A673 (cell line): ENCODE results near the gene STK33. TPM values are rescaled to one million over a fixed set of nuclear protein-coding genes. Genes with fewer than 3 reads are reported as not detected.
A peak's percentile ranks its signal among the peaks of the same experiment; 100 is the strongest.

Source experiments
- BruUV-seq: library from RNA; stranded (reverse); fragments of 400-500 nt; replicated peaks from 2 replicates; lab custom pipeline; 2021; lab: Mats Ljungman, UMichigan
- CTCF ChIA-PET: fragments of 300-600 bp; sonication (Branson Sonifier 250); formaldehyde crosslinking; loops from one replicate; lab custom pipeline; 2022; ENCODE audit warnings: antibody characterized with exemption; lab: Charles Lee
- POLR2A ChIA-PET: fragments of 300-600 bp; sonication (Branson Sonifier 250); formaldehyde crosslinking; loops from one replicate; lab custom pipeline; 2022; ENCODE audit warnings: antibody characterized with exemption; ENCODE audit not compliant: low non-redundant PET; lab: Charles Lee
- DNase-seq: peaks from one replicate; pipeline ENCODE4 v3.0.0-alpha.2; 2015; ENCODE audit warnings: low spot score
- H3K27ac ChIP-seq: fragments of 200-600 bp; sonication (generic); 2 replicates; pipeline ENCODE4 v1.5.1; 2016; ENCODE audit warnings: mixed run types, low read depth, mild to moderate bottlenecking, mixed read lengths, antibody characterized with exemption, low read length; ENCODE audit not compliant: poor library complexity, severe bottlenecking
- H3K27me3 ChIP-seq: fragments of 200-600 bp; sonication (generic); replicated peaks from 2 replicates; pipeline ENCODE4 v1.6.1; 2017; ENCODE audit warnings: mixed run types, low read depth, mild to moderate bottlenecking, mixed read lengths, antibody characterized with exemption, low read length; ENCODE audit not compliant: insufficient read depth, poor library complexity
- H3K36me3 ChIP-seq: fragments of 200-600 bp; sonication (generic); 2 replicates; pipeline ENCODE4 v1.6.1; 2016; ENCODE audit warnings: mixed run types, mild to moderate bottlenecking, mixed read lengths, antibody characterized with exemption, low read length; ENCODE audit not compliant: insufficient read depth, poor library complexity, severe bottlenecking
- H3K4me1 ChIP-seq: fragments of 200-600 bp; sonication (generic); 2 replicates; pipeline ENCODE4 v1.6.1; 2017; ENCODE audit warnings: mixed run types, mild to moderate bottlenecking, mixed read lengths, antibody characterized with exemption, low read length; ENCODE audit not compliant: insufficient read depth, poor library complexity, severe bottlenecking
- H3K4me3 ChIP-seq: fragments of 200-600 bp; sonication (generic); 2 replicates; pipeline ENCODE4 v1.5.1; 2016; ENCODE audit warnings: low read depth, mixed run types, mild to moderate bottlenecking, mixed read lengths, low read length; ENCODE audit not compliant: poor library complexity, severe bottlenecking
- H3K9me3 ChIP-seq: fragments of 200-600 bp; sonication (generic); 2 replicates; pipeline ENCODE4 v1.6.1; 2016; ENCODE audit warnings: mixed run types, low read depth, mild to moderate bottlenecking, mixed read lengths, antibody characterized with exemption, low read length; ENCODE audit not compliant: poor library complexity, severe bottlenecking
- CTCF ChIP-seq: fragments of 300-800, 200-600 bp; sonication (generic); conservative IDR thresholded peaks from 2 replicates; pipeline ENCODE4 v1.5.1; 2017; ENCODE audit warnings: low read depth, mild to moderate bottlenecking, antibody characterized with exemption, low read length, moderate library complexity, mixed read lengths
- EZH2 ChIP-seq: fragments of 200-600 bp; sonication (generic); IDR thresholded peaks from 2 replicates; pipeline ENCODE4 v1.6.1; 2017; ENCODE audit warnings: borderline replicate concordance, low read depth, mild to moderate bottlenecking, mixed read lengths, antibody characterized with exemption, low read length; ENCODE audit not compliant: poor library complexity, severe bottlenecking
- intact Hi-C: fragments of 100-400 bp; cut with micrococcal nuclease; formaldehyde crosslinking; loops from one replicate; pipeline ENCODE4 v1.10.0; 2022; ENCODE audit not compliant: unreplicated experiment
- total RNA-seq: library from RNA; stranded (reverse); gene quantifications from 2 replicates; pipeline ENCODE4 v1.2.3, GENCODE V29; 2021

The STK33 gene
- total RNA-seq, 1 experiment from 2014 or later, result not detected

DNA sequence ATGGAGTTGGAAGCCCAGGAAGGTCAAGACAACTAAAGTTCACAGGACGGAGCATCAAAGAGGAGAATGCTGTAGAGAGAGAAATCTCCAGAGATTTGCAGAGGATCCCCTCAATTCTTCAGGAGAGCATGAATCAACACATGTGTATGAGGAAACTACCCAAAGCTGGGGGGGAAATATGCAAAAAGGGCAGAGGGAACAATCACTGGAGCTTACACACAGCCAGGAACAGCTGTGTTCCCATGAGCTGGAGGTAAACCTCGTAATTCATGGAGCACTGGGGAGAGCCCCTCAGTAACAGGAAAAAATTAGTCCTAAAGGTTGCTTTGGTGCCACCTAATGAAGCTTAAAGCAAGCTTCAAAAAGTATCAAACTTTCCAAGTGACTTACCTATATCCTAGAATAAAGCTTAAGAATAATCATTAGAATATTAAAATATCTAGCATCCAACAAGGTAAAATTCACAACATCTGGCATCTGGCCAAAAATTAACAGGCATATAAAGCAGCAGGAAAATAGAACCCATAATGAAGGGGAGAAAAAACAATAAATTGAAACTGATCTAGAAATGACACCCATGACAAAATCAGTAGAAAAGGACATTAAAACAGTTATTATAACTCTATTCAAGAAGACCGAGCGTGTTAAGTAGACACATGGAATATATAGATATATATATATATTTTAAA lies 134.2 kb downstream of the STK33 start:
- no TSS peak for BruUV-seq
- POLR2A ChIA-PET, result no interaction called here
- CTCF ChIA-PET, result no interaction called here
- H3K9me3 ChIP-seq, result no peaks in the 10 kb centered on the region
- H3K4me1 ChIP-seq, result no peaks in the 10 kb centered on the region
- intact Hi-C loops, result no loop called here
- no peak for DNase-seq
- H3K36me3 ChIP-seq, result no peaks in the 10 kb centered on the region
- peaks cover 48% of the 10 kb centered on the region for H3K27me3 ChIP-seq
- TF ChIP-seq CTCF (no peak), EZH2 (no peak)
- no peak overlapping the region for H3K27ac ChIP-seq
- no peak overlapping the region for H3K4me3 ChIP-seq

GRCh38 chr11:8442301-8442700 lies 151.7 kb downstream of the STK33 start:
- intact Hi-C loops, result no loop called here
- DNase-seq, result peak; percentile 57
- no TSS peak for BruUV-seq

DNA sequence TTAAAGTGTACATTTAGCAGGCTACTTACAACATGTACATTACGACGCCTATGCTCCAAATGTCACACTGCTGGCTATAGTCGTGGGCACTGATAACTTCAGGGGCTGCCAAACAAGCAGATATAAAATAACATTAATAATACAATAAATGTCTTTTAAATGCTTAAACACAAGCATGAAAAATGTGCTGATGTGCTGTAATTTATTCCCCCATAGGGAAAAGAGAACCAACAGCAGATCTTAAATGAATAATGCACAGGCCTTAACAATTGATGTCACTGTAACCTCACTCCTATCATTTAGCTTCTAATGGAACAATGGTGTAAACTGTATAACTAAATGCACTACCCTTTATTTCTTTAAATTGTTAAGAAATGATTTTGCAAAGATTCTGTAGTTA lies 153.4 kb downstream of the STK33 start:
- Histone ChIP-seq H3K4me3 (no peak overlapping the region), H3K27me3 (peaks cover 15% of the 10 kb centered on the region), H3K9me3 (no peaks in the 10 kb centered on the region), H3K36me3 (no peaks in the 10 kb centered on the region), H3K4me1 (no peaks in the 10 kb centered on the region), H3K27ac (no peak overlapping the region)
- ChIA-PET POLR2A (no interaction called here), CTCF (no interaction called here)
- TF ChIP-seq EZH2 (no peak), CTCF (no peak)
- no peak for DNase-seq
- no TSS peak for BruUV-seq
- intact Hi-C loops, result no loop called here

More at GRCh38 chr11:8442301-8442700, 151.7 kb downstream of the STK33 start:
- Histone ChIP-seq H3K9me3 (no peaks in the 10 kb centered on the region), H3K4me1 (no peaks in the 10 kb centered on the region), H3K27ac (no peak overlapping the region), H3K36me3 (no peaks in the 10 kb centered on the region), H3K27me3 (peaks cover under 1% of the 10 kb centered on the region), H3K4me3 (no peak overlapping the region)
- POLR2A ChIA-PET, result no interaction called here
- CTCF ChIA-PET, result no interaction called here
- no peak for TF ChIP-seq CTCF
- no peak for TF ChIP-seq EZH2
